Caki2 (cell line): ENCODE measurements around the gene TACC2. TPM values are rescaled to one million over a fixed set of nuclear protein-coding genes. Genes with fewer than 3 reads are reported as not detected.

ENCODE experiments used
- DNase-seq: peaks from one replicate; pipeline ENCODE4 v3.0.0-alpha.2; 2015; ENCODE audit warnings: low read depth
- in situ Hi-C: cut with HindIII; loops from 2 replicates; pipeline ENCODE4 v1.10.0; 2016; ENCODE audit warnings: low sequenced_read_pairs, low pct_unique_long_range_greater_than_20kb, mixed read lengths
- total RNA-seq: library from RNA; depleted of rRNA; stranded (reverse); fragments of >200 nt; shearing (Covaris generic); gene quantifications from 2 replicates; pipeline ENCODE4 v1.2.3, GENCODE V29; 2014; ENCODE audit warnings: low replicate concordance

Gene TACC2
- total RNA-seq, 1 experiment from 2014 or later, result 21.8 TPM

DNA sequence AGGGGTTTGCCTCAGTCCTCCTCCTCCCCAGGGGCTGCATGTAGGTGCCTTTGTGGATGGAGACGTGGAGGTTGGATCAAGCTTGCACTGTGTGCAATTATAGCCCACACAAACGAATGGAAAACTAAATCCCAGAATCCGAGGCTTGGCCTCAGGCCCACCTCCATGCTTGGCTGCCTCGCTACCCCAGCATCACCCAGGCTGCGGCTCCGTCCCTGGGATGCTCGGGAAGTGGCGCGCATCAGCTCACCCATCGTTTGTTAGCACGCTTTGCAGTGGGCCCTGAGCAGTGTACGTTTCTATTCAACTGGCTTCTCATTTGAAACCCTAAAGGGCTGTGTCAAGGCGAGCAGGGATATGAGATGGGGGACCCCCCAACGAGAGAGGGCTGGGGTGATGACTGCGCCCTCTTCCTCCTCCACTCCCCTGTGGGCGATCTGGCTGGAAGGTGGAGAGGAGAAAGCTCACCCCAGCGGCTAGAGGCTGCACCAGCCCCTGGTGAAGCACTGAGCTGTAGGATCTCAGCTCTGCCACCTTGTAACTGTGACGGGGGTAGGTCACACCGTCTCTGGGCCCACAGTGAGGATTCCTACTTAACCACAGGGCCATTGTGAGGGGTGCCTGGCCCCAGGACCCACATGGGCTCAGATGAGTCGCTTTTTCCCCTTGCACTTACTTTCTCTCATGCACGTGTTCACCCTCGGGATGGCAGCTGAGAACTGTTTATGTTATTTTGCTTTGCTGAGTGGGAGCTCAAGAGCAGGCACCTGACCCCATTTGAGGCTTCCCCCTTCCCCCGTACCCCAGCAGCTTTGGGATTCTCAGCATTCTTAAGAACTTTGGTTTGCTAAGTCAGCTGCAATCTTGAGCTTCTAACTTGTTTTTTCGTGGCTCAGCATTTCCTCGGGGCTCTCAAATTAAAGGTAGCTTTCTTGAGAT lies 269.4 kb downstream of the TACC2 start:
- in situ Hi-C loops, result no loop called here
- DNase-seq, result no peak

DNA sequence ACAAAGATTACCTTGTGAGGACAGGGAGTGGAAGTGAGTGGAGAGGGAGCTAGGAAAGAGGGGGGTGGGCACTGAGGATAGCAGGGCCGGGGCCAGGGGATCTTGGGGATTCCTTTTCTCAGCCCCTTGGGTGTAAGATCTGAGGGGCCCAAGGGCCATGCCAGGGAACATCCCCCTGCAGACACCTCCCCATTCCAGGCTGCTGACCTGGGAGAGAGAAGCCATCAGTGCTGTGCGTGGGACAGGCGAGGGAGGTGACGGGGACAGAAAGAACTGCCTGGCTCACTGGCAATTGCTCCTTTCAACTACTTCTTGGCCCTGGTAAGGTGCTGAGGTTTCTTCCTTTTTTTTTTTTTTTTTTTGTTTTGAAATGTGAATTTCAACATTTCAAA lies 270.1 kb downstream of the TACC2 start:
- DNase-seq, result no peak
- in situ Hi-C loops, result no loop called here

DNA sequence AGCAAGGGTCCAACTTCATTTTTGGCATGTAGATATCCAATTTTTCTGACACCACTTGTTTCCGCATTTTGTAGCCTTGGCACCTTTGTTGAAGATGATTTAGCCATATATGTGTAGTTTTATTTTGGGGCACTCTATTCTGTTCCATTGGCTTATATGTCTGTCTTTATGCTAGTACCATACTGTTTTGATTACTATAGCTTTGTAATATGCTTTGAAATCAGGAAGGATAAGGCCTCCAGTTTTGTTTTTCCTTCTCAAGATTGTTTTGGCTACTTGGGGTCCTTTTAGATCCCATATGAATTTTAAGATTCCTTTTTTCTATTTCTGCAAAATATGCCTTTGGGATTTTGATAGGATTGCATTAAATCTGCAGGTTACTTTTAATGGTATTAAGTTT lies 272.6 kb downstream of the TACC2 start:
- no peak for DNase-seq
- in situ Hi-C loops, result no loop called here

DNA sequence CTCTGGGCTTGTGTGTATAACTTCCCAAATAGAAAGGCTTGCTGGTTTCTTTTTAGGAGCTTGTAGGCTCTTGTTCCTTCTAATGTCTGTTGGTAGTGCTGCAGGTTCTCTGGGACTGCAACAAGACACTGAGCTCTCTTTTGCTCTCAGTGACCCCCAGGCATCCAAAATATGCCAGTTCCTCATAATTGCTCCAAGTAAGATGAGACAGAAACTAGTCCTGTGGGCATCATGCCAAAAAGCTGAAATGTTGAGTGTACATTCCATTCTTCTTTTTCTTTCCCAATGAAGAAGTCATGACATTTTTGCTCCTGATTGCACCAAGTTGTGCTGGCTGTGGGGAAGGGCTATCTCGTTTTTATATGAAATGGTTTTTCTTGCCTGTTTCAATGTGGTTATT lies 275.0 kb downstream of the TACC2 start:
- in situ Hi-C loops, result no loop called here
- DNase-seq, result peak; percentile 73

DNA sequence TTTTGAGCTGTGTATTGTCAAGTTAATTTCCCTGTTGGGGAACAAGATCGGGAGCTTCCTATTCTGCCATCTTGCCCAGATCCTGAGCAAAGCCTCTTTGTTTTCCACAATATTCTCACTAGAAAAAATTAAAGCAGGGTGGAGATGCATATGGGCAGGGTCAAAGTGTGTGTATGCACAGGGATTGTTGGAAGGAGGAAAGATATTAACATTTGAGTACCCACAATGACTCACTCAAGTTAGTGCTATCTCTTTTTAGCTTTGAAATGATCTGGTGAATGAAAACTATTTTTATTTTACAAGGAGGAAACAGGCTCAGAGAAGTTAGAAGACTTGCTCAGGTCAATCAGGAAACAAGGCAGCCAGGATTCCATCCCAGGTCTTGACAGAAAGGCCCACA lies 275.5 kb downstream of the TACC2 start:
- in situ Hi-C loops, result no loop called here
- peak; percentile 53 for DNase-seq

DNA sequence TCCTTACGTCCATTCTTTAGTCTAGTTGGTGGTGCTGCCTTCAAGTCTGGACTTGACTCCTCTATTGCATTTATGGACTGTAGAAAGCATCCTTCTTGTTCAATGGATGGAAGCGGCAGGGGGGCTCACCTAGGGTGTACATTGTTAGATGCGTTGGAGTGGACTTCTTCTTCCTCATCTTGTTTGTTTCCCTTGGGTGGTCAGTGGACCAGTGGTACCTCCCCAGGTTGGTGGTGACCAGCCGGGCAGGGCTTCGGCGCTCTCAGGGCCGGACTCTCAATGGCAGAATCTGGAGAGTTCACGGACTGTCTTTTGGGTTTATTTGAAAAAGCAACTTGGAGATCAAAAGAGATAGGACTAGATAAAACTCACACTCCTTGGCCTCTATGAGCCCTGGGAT lies 276.0 kb downstream of the TACC2 start:
- no peak for DNase-seq
- in situ Hi-C loops, result no loop called here

DNA sequence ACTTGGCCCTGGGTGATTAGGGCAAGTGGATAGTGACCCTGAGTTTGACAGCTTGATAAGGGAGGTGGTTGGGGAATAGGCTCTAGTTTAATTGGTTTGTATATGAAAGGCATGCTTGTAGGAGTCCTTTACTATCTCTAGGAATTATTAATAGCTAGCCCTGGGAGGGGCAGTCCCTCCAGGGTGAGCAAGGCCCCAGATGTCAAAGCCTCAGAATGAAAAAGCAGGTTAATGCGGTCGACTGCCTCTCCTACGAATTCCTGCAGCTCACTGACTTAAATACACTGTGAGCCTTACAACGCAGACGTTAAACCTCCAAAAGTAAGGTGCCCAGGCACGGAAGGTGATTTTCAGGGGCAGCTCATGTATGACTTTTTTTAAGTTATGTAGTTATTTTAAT lies 276.9 kb downstream of the TACC2 start:
- peak; percentile 79 for DNase-seq
- in situ Hi-C loops, result no loop called here

DNA sequence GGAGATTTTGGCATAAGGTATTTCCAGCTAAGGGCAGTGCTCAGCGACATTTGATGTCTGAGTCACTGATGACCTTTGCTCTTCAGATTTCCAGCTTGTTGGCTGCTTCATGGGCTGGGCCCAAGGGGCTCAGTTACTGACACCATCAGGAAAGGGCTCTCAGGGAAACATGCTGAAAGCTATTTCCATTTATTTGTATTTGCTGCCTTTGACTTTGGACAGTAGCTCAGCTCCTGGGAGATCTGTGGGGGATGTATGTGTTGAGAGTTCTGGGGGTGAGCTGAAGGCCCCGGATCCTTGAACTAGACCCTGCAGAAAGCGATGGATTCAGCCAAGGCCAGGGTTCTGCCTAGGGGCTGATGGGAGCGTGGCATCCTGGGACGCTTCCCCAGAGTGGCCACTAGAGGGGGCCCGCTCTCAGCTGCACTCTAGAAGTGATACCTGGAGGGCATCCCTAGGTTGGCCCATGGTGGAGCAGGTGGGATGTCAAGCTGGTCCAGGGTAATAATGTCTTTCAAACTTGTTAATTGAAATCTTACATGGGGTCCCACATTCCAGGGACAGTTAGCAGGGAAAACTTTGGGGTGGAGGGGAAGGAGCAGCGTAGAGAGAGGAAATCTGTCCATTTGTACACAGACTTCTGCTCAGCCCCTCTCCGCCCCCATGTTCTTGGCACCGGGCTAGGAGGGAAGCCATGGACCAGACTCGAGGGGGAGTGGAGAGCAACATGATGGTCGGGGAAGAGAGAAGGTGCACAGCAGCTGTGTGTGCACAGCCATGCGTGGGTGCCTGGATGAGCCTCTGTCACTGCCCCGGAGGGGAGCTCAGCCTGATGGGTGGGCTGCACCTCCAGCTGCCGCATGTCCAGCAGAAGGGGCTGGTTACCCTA lies 279.1 kb downstream of the TACC2 start:
- in situ Hi-C loops, result no loop called here
- peak; percentile 72 for DNase-seq

DNA sequence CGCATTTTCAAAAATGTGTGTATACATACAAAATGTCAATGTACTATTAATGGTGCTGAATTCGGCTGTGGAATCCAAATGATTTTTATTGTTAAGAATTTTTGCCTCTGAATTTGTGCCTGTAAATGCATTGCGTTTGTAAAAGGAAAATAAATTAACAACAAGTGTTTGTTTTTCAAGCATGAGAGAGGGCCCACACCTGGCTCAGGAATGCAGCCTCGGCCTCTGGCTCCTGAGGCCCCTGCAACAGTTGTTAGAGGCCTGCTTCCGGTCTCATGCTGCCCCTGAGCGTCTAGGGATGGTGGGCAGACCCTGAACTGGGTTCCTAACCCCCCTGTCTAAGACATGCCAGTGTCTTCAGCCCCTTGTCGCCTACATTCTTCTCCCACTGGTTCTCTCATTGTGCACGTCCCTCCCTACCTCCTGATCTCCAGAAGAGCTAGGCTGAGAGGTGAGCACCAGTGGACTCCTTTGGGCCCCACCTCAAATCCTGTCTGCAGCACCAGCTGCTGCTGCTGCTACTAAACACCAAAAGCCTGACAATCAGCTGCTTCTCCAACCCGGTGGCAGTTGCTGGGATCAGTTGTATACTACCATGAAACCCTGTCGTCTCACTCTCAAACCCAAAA lies 280.2 kb downstream of the TACC2 start:
- no peak for DNase-seq
- in situ Hi-C loops, result no loop called here

DNA sequence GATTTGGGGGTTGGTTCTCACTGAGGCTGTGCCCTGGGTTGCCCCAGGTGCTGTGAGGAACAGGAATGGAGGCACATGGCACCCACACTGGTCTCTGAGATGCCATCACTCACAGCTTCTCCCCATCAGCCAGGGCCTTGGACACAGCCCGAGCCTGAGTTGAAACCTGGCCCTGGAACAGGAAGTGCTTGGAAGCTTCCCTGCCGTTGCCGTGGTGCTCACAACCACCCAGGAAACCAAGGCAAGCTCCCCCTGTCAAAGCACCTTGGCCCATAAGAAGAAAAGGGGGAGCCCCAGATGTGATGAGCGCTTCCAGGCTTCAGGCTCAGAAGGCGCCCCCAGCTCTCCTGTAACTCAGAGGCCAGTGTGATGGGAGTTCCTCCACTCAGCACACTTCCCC lies 282.1 kb downstream of the TACC2 start, which contains the start of gene BTBD16:
TSS of gene BTBD16 (plus strand) at position 221 of the 400 bp plus-strand sequence. CDS start 3,786 bp downstream, outside the sequence.
- in situ Hi-C loops, result no loop called here

DNA sequence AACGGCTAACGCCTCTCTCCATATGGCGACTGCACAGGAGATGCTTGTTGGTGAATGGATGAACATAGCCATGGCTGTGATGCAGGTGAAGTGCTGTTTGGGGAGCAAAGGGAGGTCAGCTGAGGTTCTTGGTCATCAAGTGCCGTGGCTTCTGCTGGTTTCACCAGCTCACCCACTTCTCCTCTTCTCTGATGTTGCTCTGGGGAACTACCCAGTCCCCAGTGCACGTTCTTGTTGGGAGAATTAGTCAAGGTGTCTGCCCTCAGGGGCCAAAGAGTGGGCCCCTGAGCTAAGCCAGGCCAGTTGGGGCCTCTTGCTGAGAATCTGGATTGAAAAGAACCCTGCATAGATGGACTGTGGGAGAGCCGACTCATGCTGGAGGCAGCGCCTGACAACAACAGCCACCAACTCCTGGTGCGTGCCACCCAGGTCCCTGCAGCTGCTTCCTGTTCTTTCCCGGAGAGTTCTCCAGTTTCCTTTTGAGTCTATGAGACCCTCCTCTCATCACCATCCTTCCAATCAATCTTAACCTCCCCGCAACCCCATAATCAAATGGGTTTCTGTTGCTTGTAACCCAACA lies 285.1 kb downstream of the TACC2 start:
- no peak for DNase-seq
- in situ Hi-C loops, result no loop called here

More for the DNA sequence above, 282.1 kb downstream of the TACC2 start, which contains the start of gene BTBD16:
- DNase-seq, result no peak

DNA sequence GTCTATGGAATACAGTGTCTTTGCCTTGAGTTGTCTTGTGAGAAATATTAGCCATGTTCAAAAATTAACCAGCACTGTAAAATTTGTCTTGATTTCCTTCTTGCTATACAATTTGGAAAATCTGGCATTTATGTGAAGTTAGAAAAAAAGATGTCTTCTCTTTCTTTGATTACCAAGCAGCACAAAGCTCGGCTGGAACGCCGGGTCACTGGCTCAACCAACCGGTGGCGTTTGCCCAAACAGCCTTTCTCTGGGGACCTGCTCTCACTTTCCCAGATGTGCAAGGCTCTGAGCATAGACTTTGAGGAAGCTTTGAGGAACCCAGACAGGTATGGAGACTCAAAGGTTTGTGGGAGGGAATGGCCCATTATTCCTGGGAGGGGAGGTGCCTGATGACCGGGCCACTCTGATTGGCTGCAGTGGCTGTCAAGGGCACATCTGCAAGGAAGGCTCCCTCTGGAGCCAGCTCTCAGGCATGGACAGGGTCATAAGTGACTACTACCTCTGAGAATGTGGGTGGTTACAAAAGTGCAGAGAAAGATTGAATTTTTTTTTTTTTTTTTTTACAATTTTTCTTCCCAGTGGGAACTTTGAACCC lies 287.7 kb downstream of the TACC2 start:
- peak; percentile 54 for DNase-seq
- in situ Hi-C loops, result no loop called here

DNA sequence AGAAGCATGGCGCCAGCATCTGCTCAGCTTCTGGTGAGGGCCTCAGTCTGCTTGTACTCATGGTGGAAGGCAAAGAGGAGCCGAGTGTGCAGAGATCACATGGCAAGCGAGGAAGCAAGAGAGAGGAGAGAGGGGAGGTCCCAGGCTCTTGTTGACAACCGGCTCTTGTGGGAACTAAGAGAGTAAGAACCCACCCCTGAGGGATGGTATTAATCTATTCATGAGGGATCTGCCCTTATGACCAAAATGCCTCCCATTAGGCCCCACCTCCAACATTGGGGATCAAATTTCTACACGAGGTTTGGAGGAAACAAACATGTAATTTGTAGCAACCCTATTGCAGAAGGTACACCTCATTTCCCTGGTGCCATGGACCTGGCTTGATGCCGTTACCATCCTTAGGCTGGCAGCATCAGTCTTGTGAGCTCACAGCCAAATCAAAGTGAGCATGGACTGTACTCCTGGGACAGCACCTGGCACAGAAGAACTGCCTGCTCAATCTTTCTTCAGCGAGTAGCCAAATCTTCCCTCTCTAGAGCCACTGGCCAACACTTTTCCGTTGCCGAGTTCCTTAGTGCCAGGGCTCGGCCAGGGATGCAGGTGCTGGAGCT lies 288.7 kb downstream of the TACC2 start:
- in situ Hi-C loops, result no loop called here
- no peak for DNase-seq

DNA sequence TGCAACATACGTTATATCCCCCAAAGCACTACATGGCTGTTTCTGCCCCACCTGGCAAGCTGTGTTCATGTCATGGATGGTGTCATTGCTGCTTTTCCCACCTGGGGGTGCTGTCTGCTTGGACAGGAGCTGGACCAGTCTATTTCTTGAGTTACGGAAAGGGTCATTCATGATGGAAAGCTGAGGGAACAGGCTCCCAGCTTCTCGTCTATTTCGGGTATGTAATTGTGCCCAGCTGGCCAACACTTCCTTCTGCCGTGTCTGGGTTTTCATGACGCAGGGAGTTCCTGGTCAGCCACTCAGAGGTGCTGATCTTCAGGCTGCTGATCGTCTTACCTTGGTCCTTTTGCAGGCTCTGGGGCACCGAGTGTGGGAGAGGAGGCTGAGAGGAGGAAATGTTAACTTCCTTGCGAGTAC lies 290.8 kb downstream of the TACC2 start:
- DNase-seq, result no peak
- in situ Hi-C loops, result no loop called here

DNA sequence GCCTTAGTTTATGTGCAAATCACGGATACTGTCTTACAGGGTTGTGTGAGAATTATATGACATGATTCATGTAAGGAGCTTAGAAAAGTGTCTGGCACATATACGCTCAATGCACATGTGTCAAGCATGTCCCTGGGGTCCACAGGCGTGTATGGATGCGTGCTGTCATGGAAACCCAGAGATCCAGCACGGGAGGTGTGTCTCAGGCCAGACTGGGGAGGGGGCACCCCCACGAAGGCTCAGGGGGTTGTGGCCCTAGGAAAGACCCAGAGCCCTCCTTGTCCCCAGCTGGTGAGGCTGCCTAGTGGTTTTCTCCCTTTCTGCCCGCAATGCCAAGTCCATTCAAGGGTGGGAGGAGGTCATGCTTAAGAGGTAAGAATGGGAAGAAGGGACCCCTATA lies 291.2 kb downstream of the TACC2 start:
- DNase-seq, result no peak
- in situ Hi-C loops, result no loop called here

DNA sequence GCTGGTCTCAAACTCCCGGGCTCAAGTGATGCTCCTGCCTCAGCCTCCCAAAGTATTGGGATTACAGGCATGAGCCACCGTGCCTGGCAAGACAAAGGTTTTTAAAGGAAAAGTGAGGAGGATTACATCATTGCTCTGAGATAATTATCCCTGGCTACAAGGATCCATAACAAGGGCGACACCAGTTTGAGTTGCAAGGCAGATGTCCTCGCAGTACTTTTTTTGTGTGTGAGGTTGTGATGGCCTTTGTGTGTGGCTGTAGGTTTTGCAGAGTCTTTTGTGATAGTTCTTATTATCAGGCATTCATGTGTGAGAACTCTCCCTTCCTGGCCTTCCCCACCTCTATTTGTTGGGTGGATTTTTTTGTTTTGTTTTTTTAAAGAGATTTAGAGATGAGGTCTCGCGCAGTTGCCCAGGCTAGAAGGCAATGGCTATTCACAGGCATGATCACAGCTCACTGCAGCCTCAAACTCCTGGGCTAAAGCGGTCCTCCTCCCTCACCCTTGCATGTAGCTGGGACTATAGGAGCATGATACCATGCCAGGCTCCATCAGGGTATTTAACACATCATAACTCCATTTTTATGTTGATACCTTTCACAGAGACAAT lies 292.2 kb downstream of the TACC2 start:
- no peak for DNase-seq
- in situ Hi-C loops, result no loop called here

DNA sequence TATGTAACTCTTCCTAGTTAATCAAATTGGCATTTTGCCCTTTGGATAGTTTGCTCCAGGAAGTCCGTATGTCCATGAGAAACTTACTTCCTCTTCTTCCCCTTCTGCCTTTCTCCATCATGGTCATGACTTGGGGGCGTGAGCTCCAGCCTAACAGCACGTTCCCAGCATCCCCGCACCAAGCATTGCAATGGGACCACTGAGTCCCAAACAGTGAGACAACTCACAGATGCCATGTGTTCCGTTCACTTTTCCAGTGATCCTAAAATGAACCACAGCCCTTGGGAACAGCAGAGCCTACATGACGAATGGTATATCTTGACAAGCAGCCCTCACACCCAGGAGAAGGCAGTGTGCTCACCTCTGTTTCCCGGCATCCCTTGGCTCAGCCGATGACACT lies 292.8 kb downstream of the TACC2 start:
- in situ Hi-C loops, result no loop called here
- DNase-seq, result no peak
